ENCODE data around the gene MS4A7. TPM values are rescaled to one million over a fixed set of nuclear protein-coding genes. Genes with fewer than 3 reads are reported as not detected.

MS4A7 gene
- total RNA-seq, 1 donor: 0.36 TPM

- DNase-seq (ENCODE audit: insufficient read length, low spot score, missing footprints): no peak
- Histone ChIP-seq H3K4me1 (ENCODE audit: insufficient read depth, low read length) (no peaks in the 10 kb centered on the region), H3K36me3 (ENCODE audit: insufficient read depth, low read length) (no peaks in the 10 kb centered on the region), H2AFZ (ENCODE audit: low read length) (no peak overlapping the region), H3K4me3 (ENCODE audit: insufficient read depth, low read length) (no peak overlapping the region), H3K9me3 (ENCODE audit: low read depth, low read length) (peaks cover 2% of the 10 kb centered on the region), H3K79me2 (ENCODE audit: insufficient read depth, low read length) (no peaks in the 10 kb centered on the region), H3K4me2 (ENCODE audit: insufficient read depth, low read length) (no peak overlapping the region), H4K20me1 (ENCODE audit: insufficient read depth, low read length) (no peaks in the 10 kb centered on the region), H3K27ac (ENCODE audit: low read depth, low read length) (no peak overlapping the region), H3K27me3 (ENCODE audit: insufficient read depth, low read length) (no peaks in the 10 kb centered on the region)
- TF ChIP-seq CTCF (IDR thresholded peaks at IDR 0.05; ENCODE audit: extremely low read depth, low read depth, low read length): no peak
Measured at GRCh38 chr11:60392361-60392760, 14.0 kb downstream of the MS4A7 start.

- H3K9me3 ChIP-seq (ENCODE audit: low read depth, low read length): peaks cover 2% of the 10 kb centered on the region
- H2AFZ ChIP-seq (ENCODE audit: low read length): no peak overlapping the region
- no peaks in the 10 kb centered on the region for H4K20me1 ChIP-seq (ENCODE audit: insufficient read depth, low read length)
- no peaks in the 10 kb centered on the region for H3K27me3 ChIP-seq (ENCODE audit: insufficient read depth, low read length)
- no peaks in the 10 kb centered on the region for H3K4me1 ChIP-seq (ENCODE audit: insufficient read depth, low read length)
- no peak overlapping the region for H3K4me2 ChIP-seq (ENCODE audit: insufficient read depth, low read length)
- no peaks in the 10 kb centered on the region for H3K36me3 ChIP-seq (ENCODE audit: insufficient read depth, low read length)
- H3K27ac ChIP-seq (ENCODE audit: low read depth, low read length): no peak overlapping the region
- no peak for TF ChIP-seq CTCF (IDR thresholded peaks at IDR 0.05; ENCODE audit: extremely low read depth, low read depth, low read length)
- no peak for DNase-seq (ENCODE audit: insufficient read length, low spot score, missing footprints)
- no peak overlapping the region for H3K4me3 ChIP-seq (ENCODE audit: insufficient read depth, low read length)
- no peaks in the 10 kb centered on the region for H3K79me2 ChIP-seq (ENCODE audit: insufficient read depth, low read length)
Measured at GRCh38 chr11:60393016-60393415, 14.7 kb downstream of the MS4A7 start.

GRCh38 chr11:60394666-60395380, 16.5 kb downstream of the MS4A7 start:
- TF ChIP-seq CTCF (IDR thresholded peaks at IDR 0.05; ENCODE audit: extremely low read depth, low read depth, low read length): no peak
- H3K27me3 ChIP-seq (ENCODE audit: insufficient read depth, low read length): no peaks in the 10 kb centered on the region
- no peaks in the 10 kb centered on the region for H4K20me1 ChIP-seq (ENCODE audit: insufficient read depth, low read length)
- no peak overlapping the region for H3K4me2 ChIP-seq (ENCODE audit: insufficient read depth, low read length)
- H3K4me3 ChIP-seq (ENCODE audit: insufficient read depth, low read length): no peak overlapping the region
- peaks cover 2% of the 10 kb centered on the region for H3K9me3 ChIP-seq (ENCODE audit: low read depth, low read length)
- H3K79me2 ChIP-seq (ENCODE audit: insufficient read depth, low read length): no peaks in the 10 kb centered on the region
- DNase-seq (ENCODE audit: insufficient read length, low spot score, missing footprints): no peak
- H2AFZ ChIP-seq (ENCODE audit: low read length): no peak overlapping the region
- no peak overlapping the region for H3K27ac ChIP-seq (ENCODE audit: low read depth, low read length)
- H3K36me3 ChIP-seq (ENCODE audit: insufficient read depth, low read length): no peaks in the 10 kb centered on the region
- H3K4me1 ChIP-seq (ENCODE audit: insufficient read depth, low read length): no peaks in the 10 kb centered on the region

GRCh38 chr11:60396382-60396781, 18.1 kb downstream of the MS4A7 start, which contains the start of gene MS4A14:
MS4A14 (plus strand) TSS chr11:60396459; CDS start chr11:60396579, 120 bp downstream.
- H2AFZ ChIP-seq (ENCODE audit: low read length): no peak within 1 kb of the TSS
- H3K27ac ChIP-seq (ENCODE audit: low read depth, low read length): no peak within 1 kb of the TSS
- H3K9me3 ChIP-seq (ENCODE audit: low read depth, low read length): peaks cover 2% of the 10 kb centered on the region
- no peak within 1 kb of the TSS for H3K4me2 ChIP-seq (ENCODE audit: insufficient read depth, low read length)
- no peak for TF ChIP-seq CTCF (IDR thresholded peaks at IDR 0.05; ENCODE audit: extremely low read depth, low read depth, low read length)
- H3K36me3 ChIP-seq (ENCODE audit: insufficient read depth, low read length): no peaks in the 10 kb centered on the region
- H3K4me1 ChIP-seq (ENCODE audit: insufficient read depth, low read length): no peaks in the 10 kb centered on the region
- no peak for DNase-seq (ENCODE audit: insufficient read length, low spot score, missing footprints)
- no peaks in the 10 kb centered on the region for H3K79me2 ChIP-seq (ENCODE audit: insufficient read depth, low read length)
- no peaks in the 10 kb centered on the region for H3K27me3 ChIP-seq (ENCODE audit: insufficient read depth, low read length)
- H3K4me3 ChIP-seq (ENCODE audit: insufficient read depth, low read length): no peak within 1 kb of the TSS
- no peaks in the 10 kb centered on the region for H4K20me1 ChIP-seq (ENCODE audit: insufficient read depth, low read length)
